Measurements from ENCODE around the gene NEMF.
"Not testable (repeated sequence)": the region's sequence is repeated elsewhere in the genome, so short reads cannot be mapped to it uniquely, and the experiment has no call there.

Gene NEMF

GRCh38 chr14:49761839-49762551 is 90.6 kb downstream of the NEMF start:
- no peak for DNase-seq (ENCODE audit: low read depth, low spot score)

- no peak for DNase-seq (ENCODE audit: low read depth, low spot score)
These were observed 97.2 kb downstream of the NEMF start for GRCh38 chr14:49755378-49755777.

DNA sequence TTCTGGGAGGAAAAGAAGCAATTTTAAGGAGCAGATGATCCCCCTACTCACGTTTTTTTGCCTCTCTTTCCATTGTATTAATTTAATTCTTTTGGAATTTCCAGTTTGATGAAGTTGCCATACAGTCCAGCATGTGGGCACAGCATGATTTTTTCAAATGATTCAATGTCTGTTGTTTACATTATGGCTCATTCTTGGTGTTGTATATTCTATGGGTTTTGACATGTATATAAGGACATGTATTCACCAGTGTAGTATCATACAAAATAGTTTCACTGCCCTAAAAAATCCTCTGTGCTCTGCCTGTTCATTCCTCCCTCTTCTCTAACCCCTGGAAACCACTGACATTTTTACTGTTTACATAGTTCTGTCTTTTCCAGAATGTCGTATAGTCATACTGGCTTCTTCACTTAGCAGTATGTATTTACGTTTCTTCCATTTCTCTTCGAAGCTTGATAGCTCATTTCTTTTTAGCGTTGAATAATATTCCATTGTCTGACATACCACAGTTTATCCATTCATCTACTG is 98.0 kb downstream of the NEMF start:
- DNase-seq (ENCODE audit: low read depth, low spot score), result no peak

GRCh38 chr14:49746476-49746875 is 106.1 kb downstream of the NEMF start:
- not testable (repeated sequence) for DNase-seq (ENCODE audit: low read depth, low spot score)

GRCh38 chr14:49745191-49745590 is 107.4 kb downstream of the NEMF start:
- DNase-seq (ENCODE audit: low read depth, low spot score), result no peak

DNA sequence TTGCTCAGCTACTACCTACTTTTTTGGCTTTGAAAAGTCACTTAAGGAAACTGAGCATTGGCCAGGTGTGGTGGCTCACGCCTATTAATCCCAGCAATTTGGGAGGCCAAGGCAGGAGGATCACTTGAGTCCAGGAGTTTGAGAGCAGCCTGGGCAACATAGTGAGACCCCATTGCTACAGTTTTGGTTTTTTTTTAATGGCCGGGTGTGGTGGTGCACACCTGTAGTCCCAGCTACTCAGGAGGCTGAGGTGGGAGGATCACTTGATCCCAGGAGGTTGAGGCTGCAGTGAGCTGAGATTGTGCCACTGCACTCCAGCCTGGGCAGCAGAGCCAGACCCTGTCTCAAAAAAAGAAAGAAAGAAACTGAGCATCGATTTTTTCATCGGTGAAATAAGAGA is 116.9 kb downstream of the NEMF start:
- DNase-seq (ENCODE audit: low read depth, low spot score), result not testable (repeated sequence)

- DNase-seq (ENCODE audit: low read depth, low spot score), result no peak
These were observed 118.8 kb downstream of the NEMF start for GRCh38 chr14:49733836-49734235.

DNA sequence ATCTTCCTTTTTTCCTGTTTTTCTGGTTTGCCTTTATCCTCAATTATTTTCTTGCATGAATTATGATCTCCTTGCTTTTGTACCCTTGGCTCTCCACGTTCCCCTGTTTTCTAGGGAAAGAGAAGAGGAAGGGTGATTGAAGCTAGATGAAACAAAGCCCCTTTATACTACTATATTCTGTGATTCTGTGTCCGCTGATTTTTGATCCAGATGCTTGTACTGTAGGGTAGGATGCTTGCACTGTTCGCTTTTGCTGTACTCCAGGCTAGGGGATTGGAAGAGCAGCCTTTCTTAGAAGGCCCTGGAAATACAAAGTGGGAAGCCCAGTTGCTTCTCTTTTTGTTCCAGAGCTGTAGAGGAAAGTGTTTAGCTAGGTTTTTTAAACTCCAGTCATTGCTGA is 119.7 kb downstream of the NEMF start:
- no peak for DNase-seq (ENCODE audit: low read depth, low spot score)
